WERI-Rb-1 (cell line): ENCODE data around the gene TMCC2.
A peak's percentile ranks its signal among the peaks of the same experiment; 100 is the strongest.

Experiments used
- DNase-seq: peaks from one replicate; pipeline ENCODE4 v3.0.0-alpha.2; 2020
- H3K27ac ChIP-seq: fragments of 250-450 bp; sonication (Bioruptor Pico); 2 replicates; pipeline ENCODE4 v1.5.1; 2020; ENCODE audit warnings: mild to moderate bottlenecking, moderate library complexity
- H3K27me3 ChIP-seq: fragments of 250-450 bp; sonication (Bioruptor Pico); 2 replicates; pipeline ENCODE4 v1.5.1; 2021; ENCODE audit warnings: mild to moderate bottlenecking, low read depth, moderate library complexity; ENCODE audit not compliant: insufficient read depth, severe bottlenecking
- H3K36me3 ChIP-seq: fragments of 250-450 bp; sonication (Bioruptor Pico); 2 replicates; pipeline ENCODE4 v1.5.1; 2020; ENCODE audit warnings: mild to moderate bottlenecking, moderate library complexity
- H3K4me3 ChIP-seq: 2 replicates; pipeline ENCODE4 v1.5.1; 2011; ENCODE audit warnings: low read depth, mild to moderate bottlenecking, control low read depth, low read length
- H3K9me3 ChIP-seq: fragments of 250-450 bp; sonication (Bioruptor Pico); 2 replicates; pipeline ENCODE4 v1.5.1; 2021; ENCODE audit warnings: mild to moderate bottlenecking, moderate library complexity; ENCODE audit not compliant: severe bottlenecking
- TF ChIP-seq, protein P1 (sequence below): IDR thresholded peaks from 2 replicates; pipeline ENCODE4 v1.5.1; 2011; ENCODE audit warnings: low read depth, mild to moderate bottlenecking, control low read depth, inconsistent platforms, low read length

The TMCC2 gene

DNA sequence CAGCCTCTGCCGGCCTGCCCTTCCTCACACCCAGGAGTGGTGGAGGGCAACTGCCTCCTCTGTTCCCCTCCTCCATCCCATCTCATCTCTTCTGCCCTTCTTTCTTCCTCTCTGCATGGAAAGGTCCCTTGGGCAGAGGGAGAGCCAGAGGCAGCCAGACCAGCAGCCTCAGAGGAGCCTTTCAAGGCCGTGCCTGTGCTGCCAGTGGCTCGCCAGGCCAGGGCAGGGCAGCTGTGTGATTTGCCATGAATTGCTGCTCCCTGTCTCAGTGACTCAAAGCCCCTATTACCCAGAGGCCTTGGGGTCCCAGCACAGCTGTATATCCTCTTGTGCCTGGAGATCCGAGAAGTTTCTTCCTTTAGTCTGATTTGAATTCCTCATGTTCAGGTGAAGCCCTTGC is 21.9 kb downstream of the TMCC2 start:
- no peak overlapping the region for H3K27ac ChIP-seq
- TF ChIP-seq, protein P1, sequence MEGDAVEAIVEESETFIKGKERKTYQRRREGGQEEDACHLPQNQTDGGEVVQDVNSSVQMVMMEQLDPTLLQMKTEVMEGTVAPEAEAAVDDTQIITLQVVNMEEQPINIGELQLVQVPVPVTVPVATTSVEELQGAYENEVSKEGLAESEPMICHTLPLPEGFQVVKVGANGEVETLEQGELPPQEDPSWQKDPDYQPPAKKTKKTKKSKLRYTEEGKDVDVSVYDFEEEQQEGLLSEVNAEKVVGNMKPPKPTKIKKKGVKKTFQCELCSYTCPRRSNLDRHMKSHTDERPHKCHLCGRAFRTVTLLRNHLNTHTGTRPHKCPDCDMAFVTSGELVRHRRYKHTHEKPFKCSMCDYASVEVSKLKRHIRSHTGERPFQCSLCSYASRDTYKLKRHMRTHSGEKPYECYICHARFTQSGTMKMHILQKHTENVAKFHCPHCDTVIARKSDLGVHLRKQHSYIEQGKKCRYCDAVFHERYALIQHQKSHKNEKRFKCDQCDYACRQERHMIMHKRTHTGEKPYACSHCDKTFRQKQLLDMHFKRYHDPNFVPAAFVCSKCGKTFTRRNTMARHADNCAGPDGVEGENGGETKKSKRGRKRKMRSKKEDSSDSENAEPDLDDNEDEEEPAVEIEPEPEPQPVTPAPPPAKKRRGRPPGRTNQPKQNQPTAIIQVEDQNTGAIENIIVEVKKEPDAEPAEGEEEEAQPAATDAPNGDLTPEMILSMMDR = no peak
- no peak for DNase-seq
- no peak overlapping the region for H3K4me3 ChIP-seq
- no peaks in the 10 kb centered on the region for H3K27me3 ChIP-seq
- H3K9me3 ChIP-seq = no peaks in the 10 kb centered on the region
- H3K36me3 ChIP-seq = peaks cover 41% of the 10 kb centered on the region

DNA sequence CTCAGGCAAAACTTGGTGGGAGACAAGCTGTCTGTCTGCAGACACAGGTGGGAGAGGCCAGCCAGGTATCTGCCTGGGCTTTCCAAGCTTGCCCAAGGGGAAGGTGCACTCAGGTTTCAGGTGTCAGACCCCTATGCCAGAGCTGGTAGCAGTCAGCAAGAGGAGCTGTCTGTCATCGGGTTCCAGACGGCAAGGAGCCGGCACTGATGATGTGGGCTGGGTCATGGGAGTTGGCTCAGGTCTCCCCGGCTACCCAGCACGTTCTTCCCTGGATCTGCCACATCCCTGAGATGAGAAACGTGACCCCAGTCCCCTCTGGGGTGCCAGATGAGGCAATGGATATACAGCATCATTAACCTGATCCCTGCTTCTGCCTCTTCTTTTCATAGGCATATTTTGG is 23.0 kb downstream of the TMCC2 start:
- no peak overlapping the region for H3K27ac ChIP-seq
- no peak for DNase-seq
- H3K27me3 ChIP-seq = no peaks in the 10 kb centered on the region
- peaks cover 32% of the 10 kb centered on the region for H3K36me3 ChIP-seq
- H3K9me3 ChIP-seq = no peaks in the 10 kb centered on the region
- H3K4me3 ChIP-seq = no peak overlapping the region
- TF ChIP-seq, protein P1 = no peak

DNA sequence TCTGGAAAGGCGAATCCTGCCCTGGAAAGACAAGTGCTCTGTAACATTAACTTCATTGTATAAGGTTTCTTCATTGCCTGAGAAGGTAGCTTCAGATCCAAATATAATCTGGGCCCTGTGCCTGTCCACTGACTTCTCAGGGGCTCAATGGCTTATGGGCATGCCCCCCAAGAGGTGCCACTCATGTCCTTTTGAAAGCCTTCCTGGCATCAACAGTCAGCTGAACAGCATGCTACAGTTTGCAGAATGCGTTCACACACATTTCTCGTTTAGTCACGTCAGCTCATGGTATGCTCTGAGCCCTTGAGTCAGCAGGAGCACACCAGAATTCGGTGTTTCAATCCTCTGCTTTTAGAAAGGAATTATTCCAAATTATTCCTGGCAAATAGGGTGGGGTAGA is 23.8 kb downstream of the TMCC2 start:
- Histone ChIP-seq H3K27me3 (no peaks in the 10 kb centered on the region), H3K4me3 (no peak overlapping the region), H3K9me3 (no peaks in the 10 kb centered on the region), H3K36me3 (peaks cover 32% of the 10 kb centered on the region), H3K27ac (no peak overlapping the region)
- DNase-seq = no peak
- TF ChIP-seq, protein P1 = no peak

DNA sequence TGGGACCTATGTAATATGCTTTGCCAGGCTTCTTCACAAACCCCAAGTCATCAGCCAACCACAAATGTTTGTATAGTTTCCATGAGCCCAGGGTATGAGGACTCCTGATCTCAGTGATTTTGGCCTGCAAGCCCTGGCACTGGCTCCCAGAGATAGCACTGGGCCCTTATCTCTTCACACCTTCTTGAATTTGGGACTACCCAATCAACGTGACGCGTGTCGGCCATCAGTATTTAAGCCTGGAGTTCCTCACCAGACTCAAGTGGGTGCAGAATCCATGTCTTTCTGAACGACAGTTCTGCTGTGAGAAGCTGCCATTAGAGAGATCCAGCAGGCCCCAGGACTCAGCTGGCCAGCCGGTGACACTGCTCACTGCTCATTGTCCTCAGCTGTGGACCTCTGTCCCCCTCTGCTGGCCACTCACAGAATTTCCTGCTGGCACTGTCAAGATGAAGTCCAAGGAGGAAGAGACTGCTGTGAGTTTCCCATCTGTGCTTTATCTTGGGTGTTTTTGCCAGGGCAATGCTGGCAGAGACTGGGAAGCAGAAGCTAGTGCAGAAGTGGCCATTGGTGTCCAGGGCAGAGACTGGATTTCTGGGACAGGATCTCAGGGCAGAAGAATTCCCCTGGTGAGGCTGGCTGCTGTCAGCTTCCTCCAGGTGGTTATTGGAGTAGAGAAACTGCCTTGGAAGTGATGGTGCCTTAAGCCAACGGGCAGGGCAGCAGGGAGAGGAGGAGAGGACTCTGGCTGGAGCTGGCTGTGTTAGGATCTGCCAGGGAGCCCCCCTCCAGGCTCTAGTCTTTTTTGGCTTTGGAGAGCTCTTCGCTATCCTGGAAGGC is 28.4 kb downstream of the TMCC2 start:
- peak overlapping the region; percentile 77 for H3K27ac ChIP-seq
- H3K9me3 ChIP-seq = no peaks in the 10 kb centered on the region
- H3K36me3 ChIP-seq = peaks cover 9% of the 10 kb centered on the region
- TF ChIP-seq, protein P1 = peak; percentile 100
- DNase-seq = peak; percentile 99
- no peak overlapping the region for H3K4me3 ChIP-seq
- no peaks in the 10 kb centered on the region for H3K27me3 ChIP-seq

DNA sequence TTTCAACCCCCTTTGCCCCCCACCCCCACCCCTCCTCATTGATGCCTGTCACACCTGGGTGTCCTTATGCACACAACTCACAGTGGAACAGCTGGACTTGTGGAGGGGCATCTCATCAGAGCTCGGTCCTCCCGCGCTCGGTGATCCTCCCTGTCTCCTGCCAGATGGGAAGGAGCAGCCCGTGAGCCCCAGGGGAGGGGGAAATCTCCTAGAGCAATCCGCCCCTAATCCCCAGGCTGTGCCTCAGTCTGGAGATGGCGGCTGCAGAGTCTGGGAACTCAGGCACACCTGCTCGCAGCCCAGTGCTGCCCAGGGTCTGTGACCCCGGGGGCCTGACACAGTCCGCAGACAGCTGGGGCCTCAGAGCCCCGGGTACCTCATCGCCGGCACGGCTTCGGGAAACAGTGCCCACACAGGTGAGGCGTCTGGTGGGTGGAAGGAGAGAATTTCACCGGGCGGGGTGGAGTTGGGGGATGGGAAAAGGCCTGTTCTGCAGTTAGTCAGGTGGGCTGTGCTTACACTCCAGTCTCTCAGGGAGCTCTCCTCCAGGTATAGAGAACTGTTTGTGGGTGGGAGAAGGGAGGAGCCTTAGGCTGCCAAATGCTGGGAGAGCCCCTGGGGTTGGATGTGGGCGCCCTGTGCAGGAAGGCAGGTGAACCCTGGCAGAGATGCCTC is 29.3 kb downstream of the TMCC2 start:
- TF ChIP-seq, protein P1 = 0 out of 2 replicates have a peak, but pooled peaks have one; percentile 1
- DNase-seq = peak; percentile 100
- Histone ChIP-seq H3K27me3 (no peaks in the 10 kb centered on the region), H3K9me3 (no peaks in the 10 kb centered on the region), H3K27ac (peak overlapping the region; percentile 87), H3K36me3 (peaks cover 6% of the 10 kb centered on the region), H3K4me3 (peak overlapping the region; percentile 52)
